Activated CD8-positive, alpha-beta memory T cell treated with anti-CD3 and anti-CD28 coated beads for 24 hours (primary cell): ENCODE data around the gene ARID1B.

Experiments
- DNase-seq: peaks from one replicate; pipeline ENCODE4 v3.0.0-alpha.2; 2020

Gene ARID1B

GRCh38 chr6:157172231-157172701 is 395.1 kb downstream of the ARID1B start:
- no peak for DNase-seq

DNA sequence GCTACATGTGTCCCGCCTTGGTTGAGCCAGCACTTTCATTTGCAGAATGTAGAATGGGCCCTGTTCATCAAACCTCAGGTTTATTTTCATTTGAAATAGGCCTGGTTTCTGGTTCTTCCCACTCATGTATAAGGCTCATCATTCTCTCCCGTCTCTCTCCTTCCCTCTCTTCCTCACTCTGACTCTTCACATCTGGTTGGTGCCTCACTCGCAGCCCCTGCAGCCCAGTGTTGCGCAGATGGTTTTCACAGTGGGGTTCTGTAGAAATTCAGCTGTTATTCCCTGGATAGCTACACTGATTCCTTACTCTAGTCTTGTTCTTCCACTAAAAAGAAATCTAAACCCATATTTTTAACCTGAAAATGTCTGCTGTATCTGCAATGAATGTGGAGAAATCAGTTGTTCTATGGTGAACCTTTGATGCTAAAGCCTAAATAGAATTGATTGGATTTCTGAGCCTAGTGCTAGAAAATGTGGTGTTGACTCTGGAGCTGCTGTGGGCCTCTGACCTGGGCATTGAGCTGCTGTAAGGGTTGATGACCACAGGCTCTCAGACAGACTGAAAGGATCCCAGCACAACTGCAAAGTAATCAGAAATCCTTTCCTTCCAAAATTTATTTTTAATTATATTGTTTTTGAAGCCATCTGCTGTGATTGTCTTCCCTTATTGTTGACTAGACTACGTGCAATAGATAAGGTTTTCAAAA is 395.8 kb downstream of the ARID1B start:
- DNase-seq: no peak

DNA sequence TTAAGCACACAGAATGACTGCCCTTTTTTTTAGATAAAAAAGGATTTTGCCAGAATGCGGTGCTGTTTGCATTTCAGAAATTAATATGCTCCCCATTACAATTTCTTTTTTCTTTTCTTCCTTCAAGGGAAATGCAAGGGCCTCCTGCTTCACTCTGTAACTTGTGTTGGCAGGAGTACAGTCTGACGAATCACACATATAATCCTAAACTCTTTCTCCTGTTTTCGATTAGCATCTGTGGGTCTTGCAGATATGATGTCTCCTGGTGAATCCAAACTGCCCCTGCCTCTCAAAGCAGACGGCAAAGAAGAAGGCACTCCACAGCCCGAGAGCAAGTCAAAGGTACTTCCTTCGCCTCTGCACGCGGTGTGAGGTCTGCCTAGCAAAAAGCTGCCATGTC is 396.6 kb downstream of the ARID1B start:
- DNase-seq: no peak

DNA sequence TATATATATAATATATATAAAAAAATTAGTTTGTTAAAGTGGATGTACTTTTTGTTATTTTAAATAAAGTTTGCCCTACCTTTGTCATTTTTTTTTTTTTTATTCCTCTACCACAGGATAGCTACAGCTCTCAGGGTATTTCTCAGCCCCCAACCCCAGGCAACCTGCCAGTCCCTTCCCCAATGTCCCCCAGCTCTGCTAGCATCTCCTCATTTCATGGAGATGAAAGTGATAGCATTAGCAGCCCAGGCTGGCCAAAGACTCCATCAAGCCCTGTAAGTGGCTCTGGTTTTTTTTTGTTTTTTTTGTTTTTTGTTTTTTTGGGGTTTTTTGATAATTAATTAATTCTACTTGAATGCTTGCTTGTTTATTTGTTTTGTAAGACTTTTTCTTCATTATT is 397.6 kb downstream of the ARID1B start:
- DNase-seq: no peak

DNA sequence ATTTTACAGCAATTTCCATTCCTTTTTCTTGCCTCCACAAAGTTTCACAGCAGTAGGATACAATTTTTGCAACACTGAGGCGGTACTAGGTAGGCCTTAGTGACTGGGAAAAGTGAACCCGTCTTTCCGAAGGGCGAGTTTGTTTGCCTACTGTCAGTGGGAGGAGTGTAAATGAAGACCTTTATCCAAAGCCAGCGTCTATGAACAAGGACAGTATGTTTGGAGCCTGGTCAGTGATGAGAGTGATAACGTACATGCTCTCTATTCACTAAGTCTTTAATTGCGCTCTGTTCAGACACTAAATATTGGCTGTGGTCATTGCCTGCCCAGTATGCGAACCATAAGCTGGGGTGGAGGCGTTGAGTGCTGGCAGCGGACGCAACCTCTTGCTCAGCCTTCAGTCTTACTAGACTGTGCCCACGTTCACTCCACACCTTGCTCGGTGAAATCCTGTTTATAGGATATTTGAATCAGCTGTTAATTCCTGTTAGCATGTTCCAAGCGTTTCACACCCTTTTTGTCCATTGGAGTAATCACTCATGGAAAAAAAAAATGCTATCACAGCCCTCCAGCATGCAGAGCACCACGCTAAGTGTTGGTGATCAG is 400.7 kb downstream of the ARID1B start:
- no peak for DNase-seq

- DNase-seq: no peak
These were observed 404.5 kb downstream of the ARID1B start for GRCh38 chr6:157181649-157182048.

- no peak for DNase-seq
These were observed 405.5 kb downstream of the ARID1B start for GRCh38 chr6:157182503-157183264.

GRCh38 chr6:157184202-157185015 is 407.2 kb downstream of the ARID1B start:
- peak; percentile 83 for DNase-seq

- DNase-seq: no peak
These were observed 408.0 kb downstream of the ARID1B start for GRCh38 chr6:157185171-157185570.

GRCh38 chr6:157185986-157186385 is 408.8 kb downstream of the ARID1B start:
- no peak for DNase-seq

DNA sequence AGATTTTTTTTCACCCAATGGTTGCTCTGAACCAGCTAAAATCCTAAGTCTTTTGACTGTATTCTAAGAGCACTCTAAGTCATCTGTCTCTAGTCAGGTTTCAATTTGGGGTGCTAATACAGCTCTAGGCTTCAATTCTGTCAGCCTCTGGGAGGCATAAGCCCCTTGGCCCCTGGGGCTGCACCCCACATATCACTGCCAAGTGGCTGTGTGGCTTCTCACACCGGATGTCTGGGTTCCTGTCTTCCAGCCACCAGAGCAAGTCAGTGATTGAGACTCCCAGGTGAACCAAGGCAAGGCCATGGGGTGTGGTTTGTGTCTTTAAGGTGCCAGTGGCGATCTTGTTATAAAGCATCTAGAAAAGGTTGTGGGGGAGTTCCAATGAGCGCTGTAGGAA is 409.6 kb downstream of the ARID1B start:
- DNase-seq: no peak

DNA sequence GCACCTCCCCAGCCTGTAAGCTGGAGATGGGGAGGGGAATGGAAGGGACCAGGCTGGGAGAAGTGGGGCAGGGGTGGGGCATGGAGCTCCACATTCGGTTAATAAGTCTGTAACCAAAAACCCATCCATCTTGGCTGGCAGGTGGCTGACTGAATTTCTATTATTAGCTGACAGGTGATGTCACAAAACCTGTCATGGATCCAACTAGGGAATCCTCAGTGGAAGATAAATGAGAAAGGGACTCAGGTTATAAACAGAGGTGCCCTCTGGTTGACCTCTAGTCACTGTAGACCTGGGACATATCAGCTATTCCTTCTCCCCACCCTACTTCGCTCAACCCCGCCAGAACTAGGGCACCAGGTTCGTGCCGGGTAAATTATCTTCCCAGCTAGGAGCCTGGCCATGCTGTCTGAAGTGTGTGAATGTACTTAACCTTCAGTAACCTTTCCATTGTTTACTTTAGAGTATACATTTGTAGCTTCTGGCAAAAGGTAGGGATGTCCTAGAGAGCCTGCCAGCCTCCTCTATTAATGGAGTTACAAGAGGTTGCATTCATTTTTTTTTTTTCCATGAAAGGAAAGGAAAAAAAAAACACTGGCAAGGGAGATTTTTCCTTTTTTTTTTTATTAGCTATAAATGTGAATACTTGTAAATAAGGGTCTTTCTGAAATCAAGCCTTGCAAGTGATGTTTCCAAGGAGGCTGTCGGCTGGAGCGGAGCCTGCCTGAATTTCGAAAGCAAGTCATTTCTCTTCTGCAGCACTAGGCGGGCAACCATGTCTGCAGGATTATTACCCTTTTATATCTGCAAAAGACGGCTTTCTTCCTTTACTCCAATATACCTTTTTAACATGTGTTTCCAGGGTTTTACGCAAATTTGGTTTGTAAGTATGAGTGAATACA is 410.3 kb downstream of the ARID1B start:
- DNase-seq: no peak

DNA sequence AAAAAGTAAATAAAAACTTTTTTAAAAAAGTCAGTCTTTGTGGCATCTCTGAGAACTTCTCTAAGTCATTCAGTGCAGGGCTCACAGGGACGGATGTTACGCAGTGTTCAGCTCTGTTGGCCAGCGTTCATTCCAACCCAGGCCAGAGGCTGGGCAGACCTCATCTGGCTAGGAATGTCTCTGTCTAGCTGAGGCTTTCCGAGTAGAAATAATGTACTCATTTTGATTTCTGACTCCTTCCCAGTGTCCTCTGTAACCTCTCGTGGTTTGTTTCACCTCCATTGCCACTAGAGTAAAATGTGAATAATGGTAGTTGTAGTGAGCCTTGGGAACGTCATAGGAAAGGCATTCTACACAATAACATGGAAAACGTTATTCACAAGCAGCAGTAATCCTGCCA is 411.0 kb downstream of the ARID1B start:
- no peak for DNase-seq

DNA sequence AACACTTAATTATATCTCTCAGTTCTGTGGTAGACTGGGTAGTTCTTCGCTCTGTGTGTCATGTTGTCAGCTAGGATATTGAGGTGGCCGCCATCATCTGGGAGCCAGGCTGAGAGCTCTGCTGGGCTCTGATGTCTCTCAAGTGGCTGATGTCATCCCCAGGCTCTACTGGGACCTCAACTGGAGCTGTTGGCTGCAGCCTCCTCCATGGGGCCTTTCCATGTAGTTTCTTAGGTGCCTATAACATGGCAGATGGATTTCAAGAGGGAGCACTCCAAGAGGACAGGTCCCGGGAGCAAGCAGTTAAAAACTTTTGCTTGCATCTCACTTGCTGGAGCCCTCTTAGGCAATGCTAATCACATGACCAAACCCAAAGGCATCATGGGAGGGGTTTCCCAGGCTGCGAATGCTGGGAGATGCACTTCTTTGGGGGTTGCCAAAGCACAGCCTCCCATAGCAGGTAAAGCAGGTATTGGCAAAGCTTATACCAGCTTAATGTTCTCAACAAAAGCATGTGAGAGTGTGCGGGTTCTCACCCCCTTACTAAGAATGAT is 416.3 kb downstream of the ARID1B start:
- DNase-seq: no peak

GRCh38 chr6:157194110-157194509 is 416.9 kb downstream of the ARID1B start:
- DNase-seq: no peak

GRCh38 chr6:157194643-157195042 is 417.5 kb downstream of the ARID1B start:
- no peak for DNase-seq

DNA sequence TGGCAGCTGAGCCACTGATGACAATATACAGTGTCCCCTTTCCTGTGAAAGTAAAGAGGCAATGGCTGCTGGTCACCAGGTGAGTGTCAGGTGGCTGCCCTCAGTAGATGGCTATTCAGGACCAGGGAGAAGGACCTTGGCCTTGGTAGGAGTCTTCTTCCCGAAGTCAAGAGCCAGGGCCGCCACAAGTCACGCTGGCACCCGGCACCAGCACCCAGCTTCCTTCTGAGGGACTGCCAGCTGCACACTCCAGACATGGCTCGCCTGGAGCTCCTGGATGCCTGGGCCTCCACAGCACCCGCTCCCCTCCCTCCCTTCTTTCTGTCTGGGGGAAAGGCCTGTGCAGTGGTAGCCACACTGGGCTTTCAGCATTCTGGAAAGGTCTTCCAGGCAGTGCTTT is 419.2 kb downstream of the ARID1B start:
- no peak for DNase-seq

- DNase-seq: no peak
These were observed 421.5 kb downstream of the ARID1B start for GRCh38 chr6:157198425-157199279.

GRCh38 chr6:157200117-157200516 is 422.9 kb downstream of the ARID1B start:
- DNase-seq: no peak

- no peak for DNase-seq
These were observed 423.4 kb downstream of the ARID1B start for GRCh38 chr6:157200611-157201010.

- DNase-seq: no peak
These were observed 423.9 kb downstream of the ARID1B start for GRCh38 chr6:157201083-157201482.
